GM23338 (cell line): Measurements from ENCODE around the gene MYOCD. TPM values are rescaled to one million over a fixed set of nuclear protein-coding genes. Genes with fewer than 3 reads are reported as not detected.

Experiments used
- ATAC-seq: fragments of 200-7000 bp; cut with Tn5 transposase; 3 replicates; pipeline ENCODE4 v1.9.1; 2020
- DNase-seq: peaks from one replicate; pipeline ENCODE4 v3.0.0-alpha.2; 2015; ENCODE audit warnings: low spot score
- H2AFZ ChIP-seq: fragments of 200-600 bp; sonication (generic); 2 replicates; pipeline ENCODE4 v1.8.0; 2016; ENCODE audit warnings: antibody characterized with exemption, mild to moderate bottlenecking, moderate library complexity
- H3F3A ChIP-seq: fragments of 200-600 bp; sonication (generic); replicated peaks from 2 replicates; pipeline ENCODE4 v1.8.0; 2017; ENCODE audit warnings: antibody characterized with exemption, mixed run types, low read depth
- H3K27ac ChIP-seq: fragments of 200-600 bp; sonication (generic); 2 replicates; pipeline ENCODE4 v1.6.1; 2016; ENCODE audit warnings: low read depth
- H3K27me3 ChIP-seq: fragments of 200-600 bp; sonication (generic); 2 replicates; pipeline ENCODE4 v1.8.0; 2016; ENCODE audit warnings: mild to moderate bottlenecking, mixed run types, moderate library complexity; ENCODE audit not compliant: insufficient read depth
- H3K36me3 ChIP-seq: fragments of 200-600 bp; sonication (generic); 2 replicates; pipeline ENCODE4 v1.8.0; 2016; ENCODE audit warnings: mild to moderate bottlenecking; ENCODE audit not compliant: insufficient read depth
- H3K4me1 ChIP-seq: fragments of 200-600 bp; sonication (generic); 2 replicates; pipeline ENCODE4 v1.8.0; 2016; ENCODE audit warnings: mild to moderate bottlenecking, moderate library complexity; ENCODE audit not compliant: insufficient read depth
- H3K4me2 ChIP-seq: fragments of 200-600 bp; sonication (generic); 2 replicates; pipeline ENCODE4 v1.7.1; 2017; ENCODE audit warnings: mixed run types
- H3K4me3 ChIP-seq: fragments of 200-600 bp; sonication (generic); 2 replicates; pipeline ENCODE4 v1.6.1; 2016; ENCODE audit warnings: mixed run types
- H3K79me2 ChIP-seq: fragments of 200-600 bp; sonication (generic); replicated peaks from 2 replicates; pipeline ENCODE4 v1.8.0; 2017; ENCODE audit warnings: mild to moderate bottlenecking; ENCODE audit not compliant: insufficient read depth
- H3K9me2 ChIP-seq: fragments of 200-600 bp; sonication (generic); 2 replicates; pipeline ENCODE4 v1.8.0; 2017; ENCODE audit not compliant: insufficient read depth
- H4K20me1 ChIP-seq: fragments of 200-600 bp; sonication (generic); replicated peaks from 2 replicates; pipeline ENCODE4 v1.8.0; 2017; ENCODE audit warnings: mild to moderate bottlenecking; ENCODE audit not compliant: insufficient read depth
- H3K27ac Mint-ChIP-seq: 2 replicates; pipeline ENCODE4 v1.8.0; 2020; ENCODE audit warnings: inconsistent platforms, mild to moderate bottlenecking, moderate library complexity, mixed read lengths
- H3K27me3 Mint-ChIP-seq: 3 replicates; pipeline ENCODE4 v1.8.0; 2022; ENCODE audit warnings: low read depth, mild to moderate bottlenecking, moderate library complexity, mixed read lengths, inconsistent platforms; ENCODE audit not compliant: insufficient read depth, poor library complexity
- H3K36me3 Mint-ChIP-seq: 3 replicates; pipeline ENCODE4 v1.8.0; 2021; ENCODE audit warnings: low read depth, mild to moderate bottlenecking, inconsistent platforms, moderate library complexity, mixed read lengths
- H3K4me1 Mint-ChIP-seq: 3 replicates; pipeline ENCODE4 v1.8.0; 2020; ENCODE audit warnings: mild to moderate bottlenecking, inconsistent platforms, mixed read lengths
- H3K4me3 Mint-ChIP-seq: 3 replicates; pipeline ENCODE4 v1.8.0; 2021; ENCODE audit warnings: moderate library complexity, mild to moderate bottlenecking, inconsistent platforms, mixed read lengths
- H3K9me3 Mint-ChIP-seq: 3 replicates; pipeline ENCODE4 v1.8.0; 2020; ENCODE audit warnings: moderate library complexity, mild to moderate bottlenecking, inconsistent platforms, mixed read lengths
- CREB1 ChIP-seq: fragments of 250-450 bp; sonication (Bioruptor Pico); IDR thresholded peaks from 2 replicates; pipeline ENCODE4 v1.5.0; 2020; ENCODE audit warnings: low read depth, mild to moderate bottlenecking, moderate library complexity
- EZH2 ChIP-seq: fragments of 200-600 bp; sonication (generic); IDR thresholded peaks from one replicate; pipeline ENCODE4 v1.8.0; 2017; ENCODE audit warnings: antibody characterized with exemption, mild to moderate bottlenecking, low read depth; ENCODE audit not compliant: unreplicated experiment
- JUNB ChIP-seq: IDR thresholded peaks from one replicate; pipeline ENCODE4 v1.6.1; 2016; ENCODE audit warnings: antibody characterized with exemption; ENCODE audit not compliant: unreplicated experiment
- NANOG ChIP-seq: IDR thresholded peaks from 2 replicates; pipeline ENCODE4 v1.6.1; 2016; ENCODE audit warnings: antibody characterized with exemption, borderline replicate concordance
- POLR2AphosphoS5 ChIP-seq: IDR thresholded peaks from 2 replicates; pipeline ENCODE4 v1.6.1; 2016; ENCODE audit warnings: antibody characterized with exemption, low read depth
- STAT1 ChIP-seq: IDR thresholded peaks from one replicate; pipeline ENCODE4 v1.6.1; 2016; ENCODE audit warnings: antibody characterized with exemption; ENCODE audit not compliant: unreplicated experiment
- ZNF114 ChIP-seq: fragments of 250-450 bp; sonication (Bioruptor Pico); IDR thresholded peaks from 2 replicates; pipeline ENCODE4 v1.5.0; 2020; ENCODE audit warnings: mild to moderate bottlenecking, moderate library complexity
- ZNF331 ChIP-seq: fragments of 250-450 bp; sonication (Bioruptor Pico); IDR thresholded peaks from 2 replicates; pipeline ENCODE4 v1.5.0; 2020; ENCODE audit warnings: low read depth, mild to moderate bottlenecking, moderate library complexity
- polyA plus RNA-seq: library from polyadenylated mRNA; unstranded; fragments of >200 nt; fragmentation: Nextera tagmentation; extraction: Ambion mirVana; gene quantifications from 2 replicates; pipeline ENCODE4 v1.2.1, GENCODE V29; 2016
- total RNA-seq: library from RNA; depleted of rRNA; stranded (reverse); fragments of >200 nt; shearing (Covaris generic); gene quantifications from 2 replicates; pipeline ENCODE4 v1.2.3, GENCODE V29; 2014
- TF ChIP-seq, protein P1 (sequence below): IDR thresholded peaks from 2 replicates; pipeline ENCODE4 v1.6.1; 2016; ENCODE audit warnings: antibody characterized with exemption
- TF ChIP-seq, protein P2 (sequence below): IDR thresholded peaks from one replicate; pipeline ENCODE4 v1.6.1; 2018; ENCODE audit warnings: antibody characterized with exemption; ENCODE audit not compliant: unreplicated experiment
- TF ChIP-seq, protein P3 (sequence below), 2 experiments: fragments of 200-600 bp in 1 of 2; sonication (generic) in 1 of 2; conservative IDR thresholded peaks; 2 replicates each; pipeline versions ENCODE4 v1.5.1 to v1.6.1; 2016 to 2017; ENCODE audit warnings: antibody characterized with exemption in 2 of 2, low read depth in 2 of 2, mild to moderate bottlenecking in 2 of 2, moderate library complexity in 1 of 2

Gene MYOCD
- total and polyA plus RNA-seq, 2 experiments from 2014 or later: 0.80 to 2.4 TPM

DNA sequence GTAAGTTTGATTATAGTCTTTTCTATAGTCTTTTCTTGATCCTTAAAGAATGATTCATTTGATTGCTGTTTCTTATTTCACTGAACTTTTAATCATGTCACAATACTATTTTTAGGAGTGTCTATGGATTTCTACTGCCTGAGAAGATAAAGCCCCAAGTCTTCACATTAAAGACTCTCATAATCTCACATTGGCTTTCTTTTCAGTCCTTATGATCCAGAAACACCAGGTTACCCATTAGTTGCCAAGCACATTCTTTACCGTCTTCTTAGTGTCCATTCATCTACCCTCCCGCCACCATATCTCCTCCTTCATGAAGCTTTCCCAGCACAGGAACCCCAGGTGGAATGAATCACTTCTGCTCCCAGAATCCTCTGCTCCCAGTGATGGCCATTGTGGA lies 49.5 kb upstream of the MYOCD start (continued):
- TF ChIP-seq POLR2AphosphoS5 (no peak), STAT1 (no peak), EZH2 (no peak), CREB1 (CRISPR knock-in tag) (no peak), JUNB (no peak), ZNF331 (no peak), ZNF114 (CRISPR knock-in tag) (no peak)
- TF ChIP-seq, protein P1, sequence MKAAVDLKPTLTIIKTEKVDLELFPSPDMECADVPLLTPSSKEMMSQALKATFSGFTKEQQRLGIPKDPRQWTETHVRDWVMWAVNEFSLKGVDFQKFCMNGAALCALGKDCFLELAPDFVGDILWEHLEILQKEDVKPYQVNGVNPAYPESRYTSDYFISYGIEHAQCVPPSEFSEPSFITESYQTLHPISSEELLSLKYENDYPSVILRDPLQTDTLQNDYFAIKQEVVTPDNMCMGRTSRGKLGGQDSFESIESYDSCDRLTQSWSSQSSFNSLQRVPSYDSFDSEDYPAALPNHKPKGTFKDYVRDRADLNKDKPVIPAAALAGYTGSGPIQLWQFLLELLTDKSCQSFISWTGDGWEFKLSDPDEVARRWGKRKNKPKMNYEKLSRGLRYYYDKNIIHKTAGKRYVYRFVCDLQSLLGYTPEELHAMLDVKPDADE: no peak
- TF ChIP-seq, protein P2, sequence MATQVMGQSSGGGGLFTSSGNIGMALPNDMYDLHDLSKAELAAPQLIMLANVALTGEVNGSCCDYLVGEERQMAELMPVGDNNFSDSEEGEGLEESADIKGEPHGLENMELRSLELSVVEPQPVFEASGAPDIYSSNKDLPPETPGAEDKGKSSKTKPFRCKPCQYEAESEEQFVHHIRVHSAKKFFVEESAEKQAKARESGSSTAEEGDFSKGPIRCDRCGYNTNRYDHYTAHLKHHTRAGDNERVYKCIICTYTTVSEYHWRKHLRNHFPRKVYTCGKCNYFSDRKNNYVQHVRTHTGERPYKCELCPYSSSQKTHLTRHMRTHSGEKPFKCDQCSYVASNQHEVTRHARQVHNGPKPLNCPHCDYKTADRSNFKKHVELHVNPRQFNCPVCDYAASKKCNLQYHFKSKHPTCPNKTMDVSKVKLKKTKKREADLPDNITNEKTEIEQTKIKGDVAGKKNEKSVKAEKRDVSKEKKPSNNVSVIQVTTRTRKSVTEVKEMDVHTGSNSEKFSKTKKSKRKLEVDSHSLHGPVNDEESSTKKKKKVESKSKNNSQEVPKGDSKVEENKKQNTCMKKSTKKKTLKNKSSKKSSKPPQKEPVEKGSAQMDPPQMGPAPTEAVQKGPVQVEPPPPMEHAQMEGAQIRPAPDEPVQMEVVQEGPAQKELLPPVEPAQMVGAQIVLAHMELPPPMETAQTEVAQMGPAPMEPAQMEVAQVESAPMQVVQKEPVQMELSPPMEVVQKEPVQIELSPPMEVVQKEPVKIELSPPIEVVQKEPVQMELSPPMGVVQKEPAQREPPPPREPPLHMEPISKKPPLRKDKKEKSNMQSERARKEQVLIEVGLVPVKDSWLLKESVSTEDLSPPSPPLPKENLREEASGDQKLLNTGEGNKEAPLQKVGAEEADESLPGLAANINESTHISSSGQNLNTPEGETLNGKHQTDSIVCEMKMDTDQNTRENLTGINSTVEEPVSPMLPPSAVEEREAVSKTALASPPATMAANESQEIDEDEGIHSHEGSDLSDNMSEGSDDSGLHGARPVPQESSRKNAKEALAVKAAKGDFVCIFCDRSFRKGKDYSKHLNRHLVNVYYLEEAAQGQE: no peak
- TF ChIP-seq, protein P3, sequence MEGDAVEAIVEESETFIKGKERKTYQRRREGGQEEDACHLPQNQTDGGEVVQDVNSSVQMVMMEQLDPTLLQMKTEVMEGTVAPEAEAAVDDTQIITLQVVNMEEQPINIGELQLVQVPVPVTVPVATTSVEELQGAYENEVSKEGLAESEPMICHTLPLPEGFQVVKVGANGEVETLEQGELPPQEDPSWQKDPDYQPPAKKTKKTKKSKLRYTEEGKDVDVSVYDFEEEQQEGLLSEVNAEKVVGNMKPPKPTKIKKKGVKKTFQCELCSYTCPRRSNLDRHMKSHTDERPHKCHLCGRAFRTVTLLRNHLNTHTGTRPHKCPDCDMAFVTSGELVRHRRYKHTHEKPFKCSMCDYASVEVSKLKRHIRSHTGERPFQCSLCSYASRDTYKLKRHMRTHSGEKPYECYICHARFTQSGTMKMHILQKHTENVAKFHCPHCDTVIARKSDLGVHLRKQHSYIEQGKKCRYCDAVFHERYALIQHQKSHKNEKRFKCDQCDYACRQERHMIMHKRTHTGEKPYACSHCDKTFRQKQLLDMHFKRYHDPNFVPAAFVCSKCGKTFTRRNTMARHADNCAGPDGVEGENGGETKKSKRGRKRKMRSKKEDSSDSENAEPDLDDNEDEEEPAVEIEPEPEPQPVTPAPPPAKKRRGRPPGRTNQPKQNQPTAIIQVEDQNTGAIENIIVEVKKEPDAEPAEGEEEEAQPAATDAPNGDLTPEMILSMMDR (conservative IDR thresholded peaks at IDR 0.05; ENCODE audit: low read depth in 2 of 2): no peak

DNA sequence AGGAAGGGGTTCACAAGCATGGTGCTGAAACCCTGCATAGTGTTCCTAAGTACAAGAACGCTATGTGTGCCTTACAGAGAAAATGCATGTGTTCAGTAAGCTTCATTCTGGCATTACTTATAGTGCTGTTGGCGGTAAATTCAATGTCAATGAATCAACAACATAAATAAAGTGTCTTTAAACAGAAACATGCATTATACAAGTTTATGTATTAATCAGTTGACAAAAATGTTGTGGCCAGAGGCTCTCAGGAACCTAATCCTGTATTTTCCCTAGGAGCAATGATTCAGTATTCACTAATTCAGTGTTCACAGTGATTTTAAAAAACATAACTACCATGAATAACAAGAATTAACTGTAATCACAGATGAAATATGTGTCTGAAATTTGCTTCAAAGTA lies 47.1 kb upstream of the MYOCD start:
- H3K79me2 ChIP-seq: no peaks in the 10 kb centered on the region
- ATAC-seq (no peak), DNase-seq (no peak)
- H3K4me1 ChIP-seq: peaks cover 15% of the 10 kb centered on the region
- Mint-ChIP-seq H3K36me3 (no peaks in the 10 kb centered on the region), H3K9me3 (no peaks in the 10 kb centered on the region), H3K27ac (no peak overlapping the region), H3K4me1 (peaks cover 28% of the 10 kb centered on the region), H3K27me3 (peaks cover 2% of the 10 kb centered on the region), H3K4me3 (no peak overlapping the region)
- no peak overlapping the region for H2AFZ ChIP-seq
- no peaks in the 10 kb centered on the region for H3K27me3 ChIP-seq
- H3F3A ChIP-seq: no peaks in the 10 kb centered on the region
- H3K36me3 ChIP-seq: no peaks in the 10 kb centered on the region
- no peak overlapping the region for H3K27ac ChIP-seq
- H3K9me2 ChIP-seq: no peaks in the 10 kb centered on the region
- H3K4me2 ChIP-seq: no peak overlapping the region
- H3K4me3 ChIP-seq: no peak overlapping the region
- H4K20me1 ChIP-seq: no peaks in the 10 kb centered on the region
- TF ChIP-seq CREB1 (CRISPR knock-in tag): no peak
- no peak for TF ChIP-seq ZNF114 (CRISPR knock-in tag)
- TF ChIP-seq EZH2: no peak
- no peak for TF ChIP-seq JUNB
- no peak for TF ChIP-seq NANOG
- TF ChIP-seq, protein P1: no peak
- TF ChIP-seq STAT1: no peak
